Measurements from ENCODE around the gene AVL9. TPM values are rescaled to one million over a fixed set of nuclear protein-coding genes. Genes with fewer than 3 reads are reported as not detected.

Gene AVL9
- total and polyA plus RNA-seq, 2 of the 4 experiments (the other 2 are of a cell fraction) = 13.1 to 21.7 TPM

- ChIA-PET CTCF (no interaction called here), POLR2A (ENCODE audit: unreplicated experiment) (no interaction called here)
- Histone ChIP-seq H3K4me3 (ENCODE audit: insufficient read depth, low read depth, low read length) (no peak overlapping the region), H2AK5ac (ENCODE audit: low read depth, low read length) (no peak overlapping the region), H3K9me3 (ENCODE audit: control insufficient read depth, insufficient read depth, low read length) (no peaks in the 10 kb centered on the region), H2AFZ (replicated peaks; ENCODE audit: low read length, poor library complexity) (no peak overlapping the region), H2BK120ac (ENCODE audit: low read depth, low read length) (no peak overlapping the region), H3K18ac (ENCODE audit: low read depth, low read length) (no peak overlapping the region), H2BK5ac (ENCODE audit: low read depth, low read length, poor library complexity, severe bottlenecking) (no peak overlapping the region), H3K4me2 (ENCODE audit: low read depth, low read length) (no peak overlapping the region), H3K9ac (ENCODE audit: low read depth, low read length) (no peak overlapping the region), H4K8ac (ENCODE audit: low read depth in 2 of 2, low read length in 2 of 2) (no peak overlapping the region), H3K23ac (ENCODE audit: low read depth, low read length) (no peak overlapping the region), H3K14ac (replicated peaks; ENCODE audit: low read depth, low read length) (no peak overlapping the region), H2BK15ac (ENCODE audit: low read depth, low read length) (no peak overlapping the region), H3K79me1 (ENCODE audit: low read depth in 1 of 2, low read length in 2 of 2) (peaks cover 34 to 75% of the 10 kb centered on the region in 2 experiments), H2BK20ac (ENCODE audit: low read depth, low read length) (no peak overlapping the region), H3K9me1 (ENCODE audit: insufficient read depth, low read length) (peaks cover 15% of the 10 kb centered on the region), H3K27ac (ENCODE audit: insufficient read depth, low read length) (no peak overlapping the region), H3K4ac (ENCODE audit: low read depth, low read length) (no peak overlapping the region), H4K20me1 (ENCODE audit: insufficient read depth, low read length) (peaks cover 31% of the 10 kb centered on the region; the same call in 1 of the 2 replicates), H3K27me3 (ENCODE audit: control insufficient read depth, insufficient read depth, low read length) (no peaks in the 10 kb centered on the region), H4K91ac (ENCODE audit: insufficient read depth, low read depth, low read length) (no peak overlapping the region), H3K56ac (ENCODE audit: extremely low read depth, insufficient read depth, low read length) (no peak overlapping the region), H2AK9ac (replicated peaks; ENCODE audit: low read depth, low read length, poor library complexity) (no peak overlapping the region), H3K4me1 (ENCODE audit: control insufficient read depth, insufficient read depth, low read length) (peaks cover 5% of the 10 kb centered on the region), H4K5ac (ENCODE audit: low read depth, low read length) (no peak overlapping the region), H3K36me3 (ENCODE audit: control insufficient read depth, insufficient read depth, low read length) (peaks cover 2% of the 10 kb centered on the region; the same call in 1 of the 2 replicates)
- dilution Hi-C loops (cut with HindIII; ENCODE audit: low sequenced_read_pairs, unreplicated experiment) = no loop called here
- intact Hi-C loops (cut with micrococcal nuclease) = no loop called here
- in situ Hi-C loops (cut with MboI; ENCODE audit: low sequenced_read_pairs) = no loop called here
- no TSS peak for BruUV-seq (replicated peaks)
- DNase-seq = no peak
- ATAC-seq (ENCODE audit: low read depth) = no peak
- WGBS, 2 experiments (ENCODE audit: extremely low coverage in 2 of 2, insufficient read length in 1 of 2) = no CpG with 5 or more reads among the region's 4 CpGs
- no peak for TF ChIP-seq CHD1 (IDR thresholded peaks at IDR 0.05; ENCODE audit: low read depth, low read length)
- no peak for TF ChIP-seq NFE2L2 (IDR thresholded peaks at IDR 0.05; ENCODE audit: low read depth, low read length)
- TF ChIP-seq MAZ (IDR thresholded peaks at IDR 0.05; ENCODE audit: borderline replicate concordance, low read depth, low read length) = no peak
- TF ChIP-seq MXI1 (IDR thresholded peaks at IDR 0.05; ENCODE audit: borderline replicate concordance, low read depth, low read length) = no peak
- no peak for TF ChIP-seq CTCF (conservative IDR thresholded peaks at IDR 0.05; ENCODE audit: low read depth, low read length)
- TF ChIP-seq FOS (IDR thresholded peaks at IDR 0.05; ENCODE audit: low read depth, low read length) = no peak
- no peak for TF ChIP-seq MAFK (IDR thresholded peaks at IDR 0.05; ENCODE audit: low read depth, low read length)
- no peak for TF ChIP-seq RCOR1 (IDR thresholded peaks at IDR 0.05; ENCODE audit: insufficient replicate concordance, low read length)
- no peak for TF ChIP-seq RAD21 (IDR thresholded peaks at IDR 0.05; ENCODE audit: low read length)
- TF ChIP-seq ELK1 (IDR thresholded peaks at IDR 0.05; ENCODE audit: borderline replicate concordance, low read depth, low read length) = no peak
- TF ChIP-seq USF2 (IDR thresholded peaks at IDR 0.05; ENCODE audit: low read depth, low read length) = no peak
- TF ChIP-seq RFX5 (IDR thresholded peaks at IDR 0.05; ENCODE audit: low read depth, low read length) = no peak
- no peak for TF ChIP-seq BHLHE40 (IDR thresholded peaks at IDR 0.05; ENCODE audit: low read depth, low read length)
- TF ChIP-seq SMC3 (IDR thresholded peaks at IDR 0.05; ENCODE audit: low read depth, low read length) = no peak
- TF ChIP-seq POLR2A (IDR thresholded peaks at IDR 0.05; ENCODE audit: low read depth, low read length) = no peak
- no peak for TF ChIP-seq CEBPB (IDR thresholded peaks at IDR 0.05; ENCODE audit: low read depth, low read length)
Measured at GRCh38 chr7:32535162-32535702, 39.9 kb downstream of the AVL9 start.

Data from IMR-90 (cell line).